Stimulated activated CD8-positive, alpha-beta memory T cell treated with anti-CD3 and anti-CD28 coated beads, Interleukin-7, amount 100 ng/mL, for 4 hours (primary cell): ENCODE measurements around the gene ONECUT3.

Experiments
- DNase-seq, 2 donors: peaks; one replicate each; pipeline ENCODE4 v3.0.0-alpha.2; 2020; ENCODE audit warnings: low read depth in 2 of 2

Gene ONECUT3

DNA sequence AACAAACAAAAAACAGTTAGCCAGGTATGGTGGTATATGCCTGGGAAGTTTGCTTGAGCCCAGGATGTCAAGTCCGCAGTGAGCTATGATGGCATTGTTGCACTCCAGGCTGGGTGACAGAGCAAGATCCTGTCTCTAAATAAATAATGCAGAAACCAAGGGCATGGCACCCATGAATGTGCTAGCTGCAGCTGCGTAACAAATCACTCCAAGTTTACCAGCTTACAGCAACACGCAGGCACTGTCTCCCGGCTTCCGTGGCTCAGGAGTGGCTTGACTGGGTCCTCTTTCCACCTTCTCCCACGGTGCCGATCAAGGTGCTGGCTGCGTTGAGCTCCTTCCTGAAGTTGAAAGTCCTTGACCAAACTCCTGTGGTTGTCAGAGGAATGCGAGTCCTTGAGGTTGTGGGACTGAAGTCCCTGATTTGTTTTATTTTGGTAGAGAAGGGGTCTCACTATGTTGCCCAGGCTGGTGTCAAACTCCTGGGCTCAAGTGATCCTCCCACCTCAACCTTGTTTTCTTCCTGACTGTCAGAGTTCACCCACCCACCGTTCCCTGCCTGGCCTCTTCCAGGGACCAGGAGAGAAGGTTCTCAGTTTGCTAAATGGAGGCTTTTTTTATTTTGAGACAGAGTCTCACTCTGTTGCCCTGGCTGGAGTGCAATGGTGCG lies 13.2 kb upstream of the ONECUT3 start:
- DNase-seq = no peak

DNA sequence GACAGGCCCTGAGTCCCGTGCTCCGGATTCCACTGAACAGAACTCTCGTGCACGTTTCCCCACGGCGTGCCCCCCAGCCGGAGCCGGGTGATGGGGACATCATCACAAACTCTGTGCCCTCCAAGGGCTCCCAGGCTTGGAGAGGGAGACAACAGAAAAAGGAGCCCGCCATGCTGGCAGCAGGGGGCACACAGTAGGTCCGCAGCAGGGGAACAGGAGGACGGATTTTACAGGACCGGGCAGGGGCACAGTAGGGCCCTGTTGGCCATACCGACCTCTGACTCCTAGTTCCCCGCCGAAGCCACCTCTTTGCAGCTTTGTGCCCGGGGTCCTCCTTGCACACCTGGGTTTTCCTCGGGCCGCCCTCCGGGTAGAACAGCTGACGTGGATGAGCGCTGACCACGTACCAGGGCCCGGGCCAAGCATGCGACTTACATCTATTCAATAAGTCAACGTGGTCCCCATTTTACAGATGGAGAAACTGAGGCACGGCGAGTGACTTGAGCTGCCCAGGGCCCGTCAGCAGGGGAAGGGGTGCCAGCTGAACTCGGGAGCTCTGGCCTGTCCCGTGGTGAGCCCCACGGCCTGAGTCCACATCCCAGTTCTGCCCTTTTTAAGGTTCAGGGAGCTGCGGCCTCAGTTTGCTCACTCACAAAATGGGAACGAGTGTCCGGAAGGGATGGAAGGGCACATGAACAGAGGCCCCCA lies 10.2 kb upstream of the ONECUT3 start:
- DNase-seq = no peak

DNA sequence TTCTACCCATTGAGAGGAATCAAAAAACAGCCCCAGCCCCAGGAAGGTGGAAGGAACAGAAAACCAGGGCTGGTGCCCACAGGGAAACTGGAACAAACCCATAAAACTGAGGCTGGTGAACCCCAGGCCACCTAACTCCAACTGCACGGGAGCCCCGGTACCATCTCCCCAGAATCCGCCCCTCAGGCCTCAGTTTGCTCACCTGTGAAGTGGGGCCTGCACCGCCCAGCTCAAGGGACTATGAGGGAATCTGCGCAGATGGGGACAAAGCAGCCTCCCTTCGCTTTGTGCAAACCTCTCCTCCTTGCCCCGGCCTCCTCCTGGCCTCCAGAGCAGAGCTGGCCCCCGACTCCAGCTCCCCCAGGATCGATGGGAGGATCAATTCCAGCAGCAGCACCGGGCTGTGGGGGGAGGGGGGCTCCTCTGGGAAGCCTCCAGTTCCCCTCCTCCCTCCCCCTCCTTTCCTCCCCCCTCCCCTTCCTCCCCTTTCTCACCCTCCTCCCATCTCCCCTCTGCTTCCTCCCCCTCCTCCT lies 9.1 kb upstream of the ONECUT3 start:
- DNase-seq = no peak

DNA sequence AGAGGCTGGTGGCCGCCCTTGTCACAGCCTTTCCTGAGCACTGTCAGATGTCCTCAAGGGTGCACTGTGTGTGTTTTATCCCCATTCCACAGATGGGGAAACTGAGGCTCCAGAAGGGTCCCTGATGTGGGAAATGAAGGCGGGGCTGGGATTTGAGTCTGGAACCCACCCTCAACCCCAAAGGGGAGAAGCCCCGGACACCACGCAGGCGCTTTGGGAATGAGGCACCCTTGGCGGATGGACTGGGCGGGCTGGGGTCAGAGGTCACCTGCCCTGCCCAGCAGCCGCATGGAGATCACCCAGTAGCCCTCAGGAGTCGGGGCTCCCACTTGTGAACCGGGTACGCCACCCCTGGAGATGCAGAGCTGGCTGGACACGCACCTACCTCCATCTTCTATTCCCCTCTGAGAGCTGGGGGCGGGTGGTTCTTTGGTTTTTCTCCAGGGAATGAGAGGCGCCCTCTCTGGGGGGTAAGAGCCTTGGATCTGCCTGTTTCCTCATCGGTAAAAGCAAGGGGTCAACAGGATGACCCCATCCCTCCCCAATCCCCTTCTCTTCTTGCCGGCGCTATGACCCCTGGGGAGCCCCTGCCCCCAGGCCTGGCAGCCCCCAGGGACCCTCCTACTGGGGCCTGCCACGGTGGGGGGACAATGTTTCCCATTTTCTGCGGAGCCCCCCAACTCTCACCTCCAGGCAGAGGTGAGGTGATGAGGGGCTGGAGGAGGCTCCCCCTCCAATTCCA lies 8.3 kb upstream of the ONECUT3 start:
- no peak for DNase-seq

DNA sequence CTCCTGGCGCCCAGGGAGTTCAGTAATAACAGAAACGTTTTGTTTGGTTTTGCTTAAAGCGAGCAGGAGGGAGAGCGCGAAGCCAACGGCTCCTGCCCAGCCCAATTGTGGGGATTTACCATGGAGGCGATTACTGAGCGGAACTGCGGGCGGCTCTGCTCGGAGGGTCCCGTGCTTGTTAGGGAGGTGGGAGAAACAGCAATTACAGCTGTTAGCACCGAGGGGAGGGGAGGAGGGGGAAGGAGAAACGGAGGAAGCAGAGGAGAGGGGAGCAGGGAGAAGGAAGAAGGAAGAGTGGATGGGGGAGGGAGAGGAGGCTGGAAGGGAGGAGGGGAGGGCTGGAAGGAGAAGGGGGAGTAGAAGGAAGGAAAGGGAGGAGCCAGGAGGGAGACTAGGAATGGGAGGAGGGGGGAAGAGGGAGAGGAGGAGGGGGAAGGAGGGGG lies 7.7 kb upstream of the ONECUT3 start:
- no peak for DNase-seq

DNA sequence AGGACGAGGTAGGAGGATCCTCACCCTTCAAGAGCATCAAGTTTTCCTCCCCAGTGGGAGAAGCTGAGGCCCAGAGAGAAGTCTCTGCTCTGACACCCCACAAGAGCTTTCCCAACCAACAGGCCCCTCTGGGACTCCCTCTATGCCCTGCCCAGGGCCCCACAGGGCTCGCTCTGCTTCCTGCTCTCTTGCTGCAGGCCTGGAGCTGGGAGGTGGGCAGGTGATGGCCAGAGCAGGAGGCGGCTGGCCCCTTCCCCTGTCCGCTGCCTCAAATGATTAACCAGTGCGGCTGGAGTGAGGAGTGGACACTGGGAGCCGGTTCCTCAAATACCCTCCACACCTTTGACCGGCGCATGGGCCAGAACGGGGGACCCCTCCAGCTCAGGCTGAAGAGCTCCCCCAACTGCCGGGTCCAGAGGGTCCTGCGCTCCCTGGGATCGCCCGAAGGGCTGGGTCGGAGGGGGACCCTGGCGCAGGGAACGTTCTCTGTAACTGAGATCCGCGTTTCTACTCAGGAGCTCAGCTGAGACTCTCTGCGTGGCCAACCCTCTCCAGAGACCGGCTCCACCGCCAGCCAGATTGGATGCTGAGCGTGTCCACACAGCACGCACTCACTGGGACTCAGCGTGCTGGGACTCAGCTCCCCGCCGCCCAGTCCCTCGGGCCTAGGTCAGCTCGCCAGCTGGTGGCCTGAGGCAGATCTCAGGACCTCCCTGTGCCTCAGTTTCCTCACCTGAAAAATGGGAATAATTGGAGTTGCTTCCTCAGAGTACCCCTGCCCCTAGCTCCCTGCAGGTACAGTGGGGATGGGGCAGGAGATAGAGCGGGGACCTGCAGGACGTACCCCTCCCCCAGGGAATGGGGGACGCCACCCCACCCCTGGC lies 6.7 kb upstream of the ONECUT3 start:
- DNase-seq = no peak

DNA sequence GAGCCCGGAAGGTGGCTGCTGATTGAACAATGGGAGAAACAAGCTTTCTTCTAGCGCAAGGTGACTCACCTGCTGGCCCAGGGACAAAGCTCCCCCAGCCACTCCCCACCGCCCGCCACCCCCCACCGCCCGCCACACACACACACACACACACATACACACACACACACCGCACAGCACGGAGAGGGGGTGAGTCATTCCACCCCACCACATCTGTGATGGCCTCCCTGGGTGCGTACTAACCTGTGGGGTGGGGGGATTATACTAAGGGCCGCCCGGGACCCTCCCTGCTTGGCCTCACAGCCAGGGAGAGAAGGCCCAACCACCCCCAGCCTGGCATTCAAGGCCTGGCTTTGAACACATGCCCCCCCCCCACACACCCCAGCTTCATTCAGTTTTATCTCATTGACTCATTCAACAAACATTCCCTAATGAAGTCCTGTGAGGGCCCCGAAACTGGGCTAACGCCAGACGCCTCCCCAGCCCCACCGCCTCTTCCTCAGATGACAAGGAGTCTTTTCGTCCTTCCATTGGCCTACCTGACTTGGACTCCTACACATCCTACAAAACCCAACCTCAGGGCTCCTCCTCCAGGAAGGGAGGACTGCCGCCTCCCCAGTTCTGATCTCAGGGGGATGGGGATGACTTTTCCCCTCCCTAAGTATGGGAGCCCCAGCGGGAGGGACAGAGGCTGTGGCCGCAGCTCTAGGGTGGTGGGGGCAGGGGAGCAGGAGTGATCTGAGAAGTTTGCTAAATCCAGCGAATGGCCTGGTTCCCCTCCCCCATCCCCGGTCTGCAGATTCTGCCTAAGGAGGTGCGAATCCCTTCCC lies 5.8 kb upstream of the ONECUT3 start:
- DNase-seq = peak; percentile 3 to 50

DNA sequence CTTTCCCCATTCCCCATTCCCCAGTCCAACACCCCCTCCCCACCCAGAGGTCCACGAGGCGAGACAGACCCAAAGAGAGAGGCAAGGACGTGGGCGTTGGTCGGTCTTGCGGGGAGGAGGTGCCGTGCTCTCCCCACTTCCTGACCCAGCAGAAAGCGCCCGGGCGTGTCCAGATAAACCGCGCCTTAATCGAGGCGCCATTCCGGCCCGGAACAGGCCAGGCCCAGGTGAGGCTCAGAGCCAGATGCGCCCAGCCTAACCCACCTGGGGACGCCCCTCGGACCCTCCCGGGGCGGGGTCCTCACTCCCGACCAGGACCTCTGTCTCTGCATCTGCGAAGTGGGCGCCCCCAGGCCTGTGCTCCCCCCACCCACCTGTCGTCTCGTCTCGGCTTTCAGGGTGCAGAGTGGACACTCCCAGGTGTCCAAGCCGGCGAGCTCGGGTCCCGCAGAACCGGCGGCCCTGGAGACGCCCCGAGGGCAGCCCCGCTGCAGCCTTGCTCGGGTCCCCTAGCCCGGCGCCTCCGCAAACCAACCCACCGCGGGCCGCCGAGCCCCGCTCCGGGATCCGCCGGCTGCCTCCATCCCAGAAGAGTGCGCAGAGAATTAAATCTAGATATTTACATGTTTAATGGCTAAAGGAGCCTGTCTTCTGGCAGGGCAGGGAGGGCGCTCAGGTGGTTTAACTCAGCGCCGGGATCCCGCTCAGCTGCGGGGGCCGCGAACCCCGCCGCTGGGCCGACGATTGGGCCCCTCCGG lies 5.0 kb upstream of the ONECUT3 start:
- DNase-seq = no peak

DNA sequence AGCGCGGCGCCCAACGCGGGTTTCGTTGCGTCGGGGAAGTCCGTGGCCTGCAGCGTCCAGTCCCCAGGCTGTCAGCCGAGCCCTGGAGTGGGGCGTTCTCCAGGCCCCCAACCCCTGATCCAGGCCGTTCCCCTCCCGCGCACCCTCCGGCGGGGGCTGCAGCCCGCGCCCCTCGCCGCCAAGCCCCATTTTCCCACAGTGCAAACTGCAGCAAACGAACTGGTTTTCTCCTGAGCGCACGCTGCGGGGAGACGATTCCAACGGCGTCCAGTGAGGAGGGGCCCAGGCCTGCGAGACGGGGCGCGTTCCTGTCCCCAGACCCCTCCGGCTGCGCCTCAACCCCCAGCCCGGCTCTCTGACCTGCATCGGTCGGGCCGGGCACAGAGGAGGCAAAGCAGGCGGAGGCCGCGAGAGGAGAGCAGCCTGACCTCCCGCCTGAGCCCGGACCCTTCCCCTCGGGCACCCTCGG lies 4.4 kb upstream of the ONECUT3 start:
- DNase-seq = no peak

DNA sequence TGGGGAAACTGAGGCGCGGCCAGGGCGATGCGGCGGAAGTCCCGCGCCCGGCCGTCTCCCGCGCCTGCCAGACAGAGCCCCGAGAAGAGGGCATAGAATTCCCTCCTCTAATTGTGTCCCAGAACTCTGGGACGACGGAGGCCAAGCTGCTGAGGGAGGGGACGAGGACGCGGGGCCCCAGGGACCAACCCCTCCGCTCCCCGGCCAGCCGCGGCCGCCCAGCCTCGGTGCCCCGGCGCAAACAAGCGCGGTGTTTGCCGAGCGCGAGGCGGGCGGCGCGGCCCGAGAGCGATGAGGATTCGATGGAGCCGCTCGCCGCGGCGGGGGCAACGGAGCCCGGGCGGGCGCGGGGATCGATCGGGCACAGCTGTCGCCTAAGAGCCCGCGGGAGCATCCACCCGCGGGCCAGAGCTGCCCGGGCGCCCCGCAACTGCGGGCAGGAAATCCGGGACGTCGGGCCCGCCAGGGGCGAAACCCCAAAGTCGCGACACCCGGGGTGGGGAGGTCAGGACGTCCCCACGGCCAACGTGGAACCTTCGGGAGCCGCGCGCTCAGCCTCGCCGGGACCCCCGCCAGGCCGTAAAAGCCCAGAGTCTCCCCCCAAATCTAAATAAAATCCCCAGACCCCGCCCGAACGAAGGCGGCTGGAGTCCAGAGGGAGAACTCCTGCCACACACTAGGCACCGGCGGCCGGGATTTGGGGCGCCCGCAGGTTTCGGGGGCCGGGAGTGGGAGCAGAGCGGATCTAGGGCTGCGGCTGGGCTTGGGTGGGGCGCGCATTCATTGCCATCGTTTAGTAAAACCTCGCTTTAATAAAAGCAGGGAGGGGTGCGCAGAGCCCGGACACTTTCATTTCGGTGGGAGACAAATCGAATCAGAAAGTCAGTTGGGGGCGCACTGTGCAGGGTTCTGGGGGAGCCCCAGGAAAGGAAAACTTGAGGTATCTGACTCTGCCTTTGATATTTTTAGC lies 3.6 kb upstream of the ONECUT3 start:
- DNase-seq = no peak

DNA sequence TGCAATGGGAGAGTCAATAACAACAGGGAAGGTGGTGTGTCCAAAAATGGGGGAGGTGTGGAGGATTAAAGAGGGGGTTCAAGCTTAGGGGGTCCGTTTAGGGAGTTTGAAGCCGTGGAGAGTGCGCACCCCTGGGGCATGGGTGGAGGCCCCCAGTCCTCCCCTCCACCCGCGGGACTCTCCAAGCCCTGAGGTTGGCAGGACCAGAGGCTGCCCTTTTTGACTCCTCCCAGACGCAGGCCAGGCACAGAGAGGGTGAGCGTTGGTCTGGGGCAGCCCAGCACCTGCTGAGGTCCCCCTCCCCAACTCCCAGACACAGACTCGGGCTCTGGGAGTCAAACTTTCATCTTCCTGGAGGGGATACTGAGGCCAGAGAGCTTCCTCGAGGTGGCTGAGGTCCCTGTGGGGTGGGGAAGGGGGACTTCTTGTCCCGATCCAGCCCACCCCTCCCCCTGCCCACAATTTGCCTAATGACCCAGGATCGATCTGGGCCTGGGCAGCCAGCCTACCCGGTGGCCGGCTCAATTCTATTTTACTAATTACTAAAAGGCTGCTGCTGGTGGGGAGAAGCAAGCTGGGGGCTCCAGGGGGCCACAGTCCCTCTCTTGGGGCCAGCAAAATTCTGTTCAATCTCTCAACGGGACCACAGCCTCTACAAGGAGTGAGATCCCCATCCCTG lies 2.8 kb upstream of the ONECUT3 start:
- no peak for DNase-seq

DNA sequence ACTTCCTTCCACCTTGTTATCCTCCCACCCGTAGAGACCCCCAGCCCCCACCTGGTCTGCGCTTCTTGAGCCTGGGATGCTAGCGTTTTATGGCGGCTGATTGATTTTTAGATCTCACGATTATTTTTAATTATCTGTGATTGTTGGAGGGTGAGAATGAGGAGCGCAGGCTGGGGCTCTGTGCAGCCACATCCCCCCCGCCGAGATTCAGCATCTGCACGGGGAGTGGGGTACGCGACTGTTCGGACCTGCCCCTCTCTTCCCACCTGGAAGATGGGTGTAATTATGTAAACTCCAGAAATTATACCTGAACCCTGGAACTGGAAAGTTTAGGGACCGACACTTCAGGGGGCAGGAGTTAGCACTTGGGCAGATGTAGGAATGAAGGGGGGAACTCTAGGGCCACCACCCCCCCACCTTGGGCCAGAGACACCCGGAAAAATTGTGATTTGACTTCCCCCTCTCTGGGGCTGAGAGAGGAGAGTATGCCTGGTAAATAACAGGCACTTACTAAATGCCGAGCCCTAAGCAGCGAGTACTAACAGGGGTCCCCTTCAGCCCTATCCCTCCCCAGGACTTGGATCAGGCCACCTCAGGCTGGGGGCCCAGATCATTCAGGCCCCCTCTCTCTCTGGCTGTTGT lies 1.8 kb upstream of the ONECUT3 start:
- no peak for DNase-seq

DNA sequence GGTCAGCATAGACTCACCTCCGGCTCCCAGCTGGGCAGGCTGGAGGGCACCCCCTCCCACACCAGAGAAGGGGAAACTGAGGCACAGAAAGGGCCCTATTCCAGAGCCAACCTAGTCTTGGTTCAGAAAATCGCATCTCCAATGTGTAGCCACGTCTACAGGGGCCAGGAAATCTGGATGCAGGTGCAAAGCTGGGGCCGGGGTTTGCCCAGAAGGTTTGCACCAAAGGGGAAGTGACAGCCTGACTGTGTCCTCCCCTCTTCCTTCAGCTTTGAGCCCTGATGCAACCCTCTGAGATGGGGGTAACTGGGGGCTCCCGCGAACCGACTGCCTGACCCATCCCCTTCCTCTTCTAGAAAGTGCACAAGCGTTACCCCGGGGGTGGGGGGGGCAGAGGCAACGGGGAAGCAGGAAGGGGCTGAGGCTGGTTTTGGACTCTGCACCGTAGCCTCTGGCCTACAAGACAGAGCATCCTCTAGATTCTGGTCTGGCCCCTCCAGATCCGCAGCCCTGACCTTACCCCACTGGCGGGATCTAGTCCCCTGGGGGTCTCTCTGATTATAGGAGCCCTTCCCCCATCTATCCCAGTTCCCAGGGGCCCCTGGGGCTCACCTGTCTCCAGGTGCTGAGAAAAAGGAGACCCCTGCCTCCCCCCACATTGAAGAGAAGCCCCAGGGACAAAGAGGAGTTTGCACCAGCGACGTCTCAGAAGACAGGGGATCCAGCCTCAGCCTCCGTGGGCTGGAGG lies 1.1 kb upstream of the ONECUT3 start:
- no peak for DNase-seq

DNA sequence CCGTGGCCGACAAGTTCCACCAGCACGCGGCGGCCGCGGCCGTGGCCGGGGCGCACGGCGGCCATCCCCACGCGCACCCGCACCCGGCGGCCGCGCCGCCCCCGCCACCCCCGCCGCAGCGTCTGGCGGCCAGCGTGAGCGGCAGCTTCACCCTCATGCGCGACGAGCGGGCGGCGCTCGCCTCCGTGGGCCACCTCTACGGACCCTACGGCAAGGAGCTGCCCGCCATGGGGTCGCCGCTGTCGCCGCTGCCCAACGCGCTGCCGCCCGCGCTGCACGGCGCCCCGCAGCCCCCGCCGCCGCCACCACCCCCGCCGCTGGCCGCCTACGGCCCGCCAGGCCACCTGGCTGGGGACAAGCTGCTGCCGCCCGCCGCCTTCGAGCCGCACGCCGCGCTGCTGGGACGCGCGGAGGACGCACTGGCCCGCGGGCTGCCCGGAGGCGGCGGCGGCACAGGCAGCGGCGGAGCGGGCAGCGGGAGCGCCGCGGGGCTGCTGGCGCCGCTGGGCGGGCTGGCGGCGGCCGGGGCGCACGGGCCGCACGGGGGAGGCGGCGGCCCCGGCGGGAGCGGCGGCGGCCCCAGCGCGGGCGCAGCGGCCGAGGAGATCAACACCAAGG lies 821 bp downstream of the ONECUT3 start:
- no peak for DNase-seq

DNA sequence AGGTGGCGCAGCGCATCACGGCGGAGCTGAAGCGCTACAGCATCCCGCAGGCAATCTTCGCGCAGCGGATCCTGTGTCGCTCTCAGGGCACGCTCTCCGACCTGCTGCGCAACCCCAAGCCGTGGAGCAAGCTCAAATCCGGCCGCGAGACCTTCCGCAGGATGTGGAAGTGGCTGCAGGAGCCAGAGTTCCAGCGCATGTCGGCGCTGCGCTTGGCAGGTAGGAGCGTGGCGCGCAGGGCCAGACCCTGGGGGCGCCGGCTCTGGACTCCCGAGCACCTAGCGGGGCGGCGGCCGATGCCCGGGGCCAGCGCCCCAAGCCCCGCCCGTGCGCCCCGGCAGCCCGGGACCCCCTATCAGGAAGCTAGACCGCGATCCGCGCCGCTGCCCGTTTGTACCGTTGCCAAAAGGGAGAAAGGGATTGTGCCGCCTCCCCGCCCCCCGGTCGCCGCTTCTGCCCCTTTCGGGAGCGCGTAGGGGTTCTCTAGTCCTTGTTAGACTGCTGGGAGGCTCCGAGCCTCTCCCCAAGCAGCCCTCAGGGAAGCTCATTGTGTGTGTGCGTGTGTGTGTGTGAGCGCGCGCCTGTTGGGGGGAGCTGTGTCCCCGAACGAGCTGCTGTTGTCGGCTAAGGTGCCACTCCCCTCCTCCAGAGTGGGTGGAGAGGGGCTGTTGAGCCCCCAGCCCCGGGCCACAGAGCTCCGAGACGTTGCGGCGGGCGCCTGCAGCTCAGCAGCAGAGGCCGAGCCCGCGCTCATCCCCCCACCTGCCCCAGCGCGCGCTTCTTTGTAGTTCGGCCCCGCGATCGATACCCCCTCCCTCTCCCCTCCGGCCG lies 1.5 kb downstream of the ONECUT3 start:
- no peak for DNase-seq
